Spinal cord (tissue), 10 donors: ENCODE data around the gene CEACAM19. TPM values are rescaled to one million over a fixed set of nuclear protein-coding genes. Genes with fewer than 3 reads are reported as not detected.

Source experiments
- DNase-seq, 6 donors: peaks; one replicate each; pipeline versions ENCODE4 v3.0.0 to v3.0.0-alpha.2; 2013 to 2015; ENCODE audit warnings: low spot score in 6 of 6, low read depth in 4 of 6
- H3K27ac ChIP-seq: one replicate; pipeline ENCODE4 v1.5.1; 2013; ENCODE audit warnings: low read depth, low read length, control low read depth
- H3K27me3 ChIP-seq: one replicate; pipeline ENCODE4 v1.6.1; 2013; ENCODE audit warnings: low read length; ENCODE audit not compliant: control insufficient read depth, insufficient read depth
- H3K36me3 ChIP-seq: one replicate; pipeline ENCODE4 v1.6.1; 2013; ENCODE audit warnings: low read length; ENCODE audit not compliant: control insufficient read depth, insufficient read depth
- H3K4me1 ChIP-seq: one replicate; pipeline ENCODE4 v1.6.1; 2013; ENCODE audit warnings: low read length; ENCODE audit not compliant: control insufficient read depth, insufficient read depth
- H3K4me3 ChIP-seq: one replicate; pipeline ENCODE4 v1.5.1; 2013; ENCODE audit warnings: low read depth, low read length, control low read depth
- H3K9me3 ChIP-seq: one replicate; pipeline ENCODE4 v1.6.1; 2013; ENCODE audit warnings: low read length; ENCODE audit not compliant: control insufficient read depth, insufficient read depth
- WGBS: methylation state at CpG from one replicate; pipeline ENCODE4 v1.1.5; 2013; ENCODE audit warnings: missing lambda C conversion rate; ENCODE audit not compliant: insufficient coverage; 5-methylcytosine and 5-hydroxymethylcytosine counted together
- polyA plus RNA-seq, 2 donors: library from polyadenylated mRNA; unstranded; fragments of 120-200 nt; gene quantifications; one replicate each; pipeline ENCODE4 v1.2.1, GENCODE V29; 2013; ENCODE audit not compliant: insufficient read length in 2 of 2
- small RNA-seq: library from RNA; depleted of rRNA; stranded (forward); fragments of <200 nt; gene quantifications from one replicate; pipeline ENCODE3, GENCODE V24; 2014; ENCODE audit warnings: low replicate concordance
- total RNA-seq, 2 donors: library from RNA; depleted of rRNA in 1 of 2; stranded (reverse); fragments of 120-200 nt in 1 of 2; fragments of >200 nt in 1 of 2; gene quantifications; one replicate each; pipeline versions ENCODE4 v1.2.3 to v1.2.4, GENCODE V29; 2013 to 2014
- donor health status: healthy.

The CEACAM19 gene
- total and polyA plus RNA-seq, 4 donors: 0.79 to 21.5 (median 7.0) TPM

DNA sequence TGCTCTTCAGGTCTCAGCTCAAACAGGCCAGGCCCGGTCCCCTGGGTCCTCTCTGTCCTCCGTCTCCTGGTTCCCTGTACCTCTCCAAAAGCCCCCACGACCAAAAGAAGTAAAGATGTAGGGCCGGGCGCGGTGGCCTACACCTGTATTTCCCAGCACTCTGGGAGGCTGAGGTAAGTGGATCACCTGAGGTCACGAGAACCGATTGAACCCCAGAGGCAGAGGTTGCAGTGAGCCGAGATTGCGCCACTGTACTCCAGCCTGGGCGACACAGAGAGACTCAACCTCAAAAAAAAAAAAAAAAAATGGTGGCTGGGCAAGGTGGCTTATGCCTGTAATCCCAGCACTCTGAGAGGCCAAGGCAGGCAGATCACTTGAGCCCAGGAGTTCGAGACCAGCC lies 55.2 kb downstream of the CEACAM19 start:
- Histone ChIP-seq H3K27me3 (peaks cover 6% of the 10 kb centered on the region), H3K27ac (no peak overlapping the region), H3K36me3 (no peaks in the 10 kb centered on the region), H3K4me1 (no peaks in the 10 kb centered on the region), H3K4me3 (no peak overlapping the region), H3K9me3 (no peaks in the 10 kb centered on the region)
- DNase-seq: no peak
- 93% methylated on average over 11 of the region's 12 CpGs for WGBS

DNA sequence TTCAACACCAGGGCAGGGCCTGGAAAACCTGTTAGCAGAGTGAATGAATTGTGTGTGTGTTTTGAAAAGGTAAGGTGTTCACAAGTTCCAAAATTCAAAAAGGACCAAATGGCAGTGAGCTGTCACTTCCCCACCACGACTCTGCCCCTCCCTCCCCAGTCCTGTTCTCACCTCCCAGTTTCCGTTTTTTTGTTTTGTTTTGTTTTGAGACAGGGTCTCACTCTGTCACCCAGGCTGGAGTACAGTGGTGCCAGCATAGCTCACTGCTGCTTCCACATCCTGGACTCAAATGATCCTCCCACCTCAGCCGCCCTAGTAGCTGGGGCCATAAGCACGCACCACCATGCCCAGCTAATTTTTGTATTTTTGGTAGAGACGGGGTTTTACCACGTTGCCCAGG lies 56.9 kb downstream of the CEACAM19 start:
- Histone ChIP-seq H3K4me3 (no peak overlapping the region), H3K27ac (no peak overlapping the region), H3K36me3 (no peaks in the 10 kb centered on the region), H3K27me3 (peaks cover 6% of the 10 kb centered on the region), H3K4me1 (no peaks in the 10 kb centered on the region), H3K9me3 (no peaks in the 10 kb centered on the region)
- 90% methylated on average over 2 of the region's 6 CpGs for WGBS
- no peak for DNase-seq

DNA sequence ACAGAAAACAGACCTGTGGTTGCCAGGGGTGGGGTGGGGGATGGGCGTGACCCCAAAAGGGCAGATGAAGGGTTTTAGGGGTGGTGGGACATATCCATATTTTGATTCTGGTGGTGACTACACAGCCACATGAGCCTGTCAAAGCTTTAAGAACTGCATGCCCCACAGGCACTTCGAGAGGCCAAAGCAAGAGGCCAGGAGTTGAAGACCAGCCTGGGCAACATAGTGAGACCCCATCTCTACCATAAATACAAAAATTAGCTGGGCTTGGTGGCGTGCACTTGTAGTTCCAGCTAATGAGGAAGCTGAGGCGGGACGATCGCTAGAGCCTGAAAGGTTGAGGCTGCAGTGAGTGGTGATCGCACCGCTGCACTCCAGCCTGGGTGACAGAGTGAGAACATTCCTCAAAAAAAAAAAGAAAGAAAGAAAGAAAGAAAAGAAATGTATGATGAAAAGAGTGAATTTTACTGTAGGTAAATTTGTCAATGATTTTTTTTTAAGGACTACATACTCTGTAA lies 58.3 kb downstream of the CEACAM19 start:
- no peaks in the 10 kb centered on the region for H3K36me3 ChIP-seq
- no peaks in the 10 kb centered on the region for H3K9me3 ChIP-seq
- H3K4me3 ChIP-seq: no peak overlapping the region
- H3K4me1 ChIP-seq: no peaks in the 10 kb centered on the region
- no peak for DNase-seq
- 89% methylated on average over 7 of the region's 8 CpGs for WGBS
- H3K27me3 ChIP-seq: peaks cover 6% of the 10 kb centered on the region
- no peak overlapping the region for H3K27ac ChIP-seq

DNA sequence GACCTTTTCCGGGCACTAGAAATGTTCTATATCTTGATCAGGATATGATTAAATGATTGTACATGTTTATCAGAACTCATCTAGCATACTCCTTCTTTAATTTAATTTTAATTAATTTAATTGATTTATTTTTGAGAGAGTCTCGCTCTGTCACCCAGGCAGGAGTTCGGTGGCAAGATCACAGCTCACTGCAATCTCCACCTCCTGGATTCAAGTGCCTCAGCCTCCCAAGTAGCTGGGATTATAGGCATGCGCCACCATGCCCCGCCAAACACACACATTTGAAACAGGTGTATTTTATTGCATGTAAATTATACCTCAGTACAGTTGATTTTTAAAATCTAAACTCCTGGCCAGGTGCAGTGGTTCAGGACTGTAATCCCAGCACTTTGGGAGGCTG lies 59.8 kb downstream of the CEACAM19 start:
- Histone ChIP-seq H3K27ac (no peak overlapping the region), H3K4me1 (no peaks in the 10 kb centered on the region), H3K9me3 (no peaks in the 10 kb centered on the region), H3K27me3 (no peaks in the 10 kb centered on the region), H3K4me3 (no peak overlapping the region), H3K36me3 (no peaks in the 10 kb centered on the region)
- WGBS: 80% methylated on average over 1 of the region's 5 CpGs
- DNase-seq: no peak

DNA sequence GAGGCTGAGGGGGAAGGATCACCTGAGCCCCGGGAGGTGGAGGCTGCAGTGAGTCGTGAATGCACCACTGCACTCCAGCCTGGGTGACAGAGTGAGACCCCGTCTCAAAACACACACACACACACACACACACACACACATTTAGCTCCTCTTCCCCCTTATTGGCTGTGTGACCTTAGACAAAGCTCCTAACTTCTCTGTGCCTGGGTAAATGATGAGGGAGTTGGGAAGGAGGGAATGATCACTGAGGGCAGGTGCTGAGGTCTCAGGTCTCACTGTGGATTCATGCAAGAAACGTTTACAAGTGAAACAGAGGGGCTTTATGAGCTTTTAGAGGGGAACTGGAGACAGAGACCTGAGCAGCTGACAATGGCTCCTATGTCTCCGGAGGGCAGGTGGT lies 60.3 kb downstream of the CEACAM19 start:
- Histone ChIP-seq H3K4me1 (no peaks in the 10 kb centered on the region), H3K36me3 (no peaks in the 10 kb centered on the region), H3K4me3 (no peak overlapping the region), H3K27ac (no peak overlapping the region), H3K9me3 (no peaks in the 10 kb centered on the region), H3K27me3 (no peaks in the 10 kb centered on the region)
- no peak for DNase-seq
- 67% methylated on average over 3 of the region's 5 CpGs for WGBS

DNA sequence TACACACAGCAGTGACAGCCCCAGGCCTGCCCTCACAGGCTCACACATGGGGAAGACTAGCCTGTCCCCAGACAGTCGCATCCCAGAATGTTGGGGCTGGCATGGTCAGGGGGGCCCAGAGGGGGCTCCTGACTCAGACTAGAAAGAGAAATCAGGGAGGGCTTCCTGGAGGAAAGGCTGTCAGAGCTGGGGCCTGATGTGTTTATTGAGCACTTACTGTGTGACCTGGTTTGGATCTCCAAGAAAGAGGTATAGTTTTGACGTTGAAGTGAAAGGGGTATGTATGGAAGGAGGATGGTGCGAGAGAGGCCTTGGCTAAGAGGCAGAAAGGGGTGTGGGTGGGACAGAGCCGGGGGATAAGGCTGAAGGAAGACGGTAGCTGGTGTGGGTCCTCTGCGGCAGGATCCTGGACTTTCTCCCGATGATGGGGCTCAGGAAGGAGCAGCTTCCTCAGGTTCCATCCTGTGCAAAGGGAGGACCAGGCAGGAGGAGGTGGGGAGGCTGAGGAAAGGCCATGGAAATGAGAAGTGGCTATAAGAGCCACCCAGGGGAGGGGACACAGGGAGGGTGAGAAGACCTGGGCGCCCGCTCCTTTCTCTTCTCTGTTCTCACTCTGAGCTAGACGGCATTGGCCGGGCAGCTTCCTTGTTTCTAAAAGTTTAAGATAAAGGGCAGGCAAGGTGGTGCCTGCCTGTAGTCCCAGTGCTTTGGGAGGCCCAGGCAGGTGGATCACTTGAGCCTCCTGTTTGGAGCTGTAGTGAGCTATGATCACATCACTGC lies 61.1 kb downstream of the CEACAM19 start:
- Histone ChIP-seq H3K4me1 (no peaks in the 10 kb centered on the region), H3K9me3 (no peaks in the 10 kb centered on the region), H3K36me3 (no peaks in the 10 kb centered on the region), H3K27me3 (no peaks in the 10 kb centered on the region), H3K27ac (no peak overlapping the region), H3K4me3 (no peak overlapping the region)
- DNase-seq: no peak
- 76% methylated on average over 9 of the region's 11 CpGs for WGBS

Small RNAs within 50 kb of the gene (small RNA-seq; reads per million reads assigned to genes)
- gene RF00285: not detected

Other genes with a start within 250 kb of the CEACAM19 start
- gene ZNF229, start 223.0 kb upstream of the CEACAM19 start, total RNA-seq: 10 to 100 TPM; 12.9 to 17.3 TPM
- 10 to 100 TPM; 10.1 to 12.7 TPM for gene ZNF229, start 223.0 kb upstream of the CEACAM19 start, polyA plus RNA-seq
- 10 to 100 TPM; 15.5 to 15.8 TPM for gene ZNF180, start 171.0 kb upstream of the CEACAM19 start, total RNA-seq
- 10 to 100 TPM in 1 of 2 donors, 1 to 10 TPM in 1; 9.0 to 12.5 TPM for gene ZNF180, start 171.0 kb upstream of the CEACAM19 start, polyA plus RNA-seq
- under 1 TPM in 1 of 2 donors, not detected in 1; 0.10 TPM for gene CEACAM20, start 141.8 kb upstream of the CEACAM19 start, total RNA-seq
- gene CEACAM20, start 141.8 kb upstream of the CEACAM19 start, polyA plus RNA-seq: not detected
- not detected for gene IGSF23, start 57.9 kb upstream of the CEACAM19 start, total RNA-seq
- not detected for gene IGSF23, start 57.9 kb upstream of the CEACAM19 start, polyA plus RNA-seq
- 10 to 100 TPM; 25.3 to 29.8 TPM for gene PVR, start 27.6 kb upstream of the CEACAM19 start, total RNA-seq
- 10 to 100 TPM; 25.7 to 26.3 TPM for gene PVR, start 27.6 kb upstream of the CEACAM19 start, polyA plus RNA-seq
- not detected for gene CEACAM16, start 27.7 kb downstream of the CEACAM19 start, total RNA-seq
- not detected for gene CEACAM16, start 27.7 kb downstream of the CEACAM19 start, polyA plus RNA-seq
- gene BCL3, start 77.2 kb downstream of the CEACAM19 start, total RNA-seq: 1 to 10 TPM; 1.6 to 2.2 TPM
- 1 to 10 TPM; 7.3 to 9.6 TPM for gene BCL3, start 77.2 kb downstream of the CEACAM19 start, polyA plus RNA-seq
- gene CBLC, start 106.4 kb downstream of the CEACAM19 start, total RNA-seq: not detected
- under 1 TPM; 0.25 to 0.44 TPM for gene CBLC, start 106.4 kb downstream of the CEACAM19 start, polyA plus RNA-seq
- gene BCAM, start 137.6 kb downstream of the CEACAM19 start, total RNA-seq: 10 to 100 TPM; 24.1 to 34.3 TPM
- gene BCAM, start 137.6 kb downstream of the CEACAM19 start, polyA plus RNA-seq: 10 to 100 TPM; 30.1 to 43.8 TPM
- 10 to 100 TPM; 29.8 to 85.0 TPM for gene NECTIN2, start 174.8 kb downstream of the CEACAM19 start, total RNA-seq
- 10 to 100 TPM; 63.3 to 78.3 TPM for gene NECTIN2, start 174.8 kb downstream of the CEACAM19 start, polyA plus RNA-seq
- gene TOMM40, start 219.8 kb downstream of the CEACAM19 start, total RNA-seq: 10 to 100 TPM; 21.8 to 34.5 TPM
- gene TOMM40, start 219.8 kb downstream of the CEACAM19 start, polyA plus RNA-seq: 10 to 100 TPM; 61.4 to 66.1 TPM
- 100 to 1,000 TPM; 317 to 945 TPM for gene APOE, start 234.3 kb downstream of the CEACAM19 start, total RNA-seq
- gene APOE, start 234.3 kb downstream of the CEACAM19 start, polyA plus RNA-seq: 100 to 1,000 TPM; 735 to 762 TPM
- 10 to 100 TPM; 28.3 to 93.9 TPM for gene APOC1, start 243.1 kb downstream of the CEACAM19 start, total RNA-seq
- gene APOC1, start 243.1 kb downstream of the CEACAM19 start, polyA plus RNA-seq: 100 to 1,000 TPM; 101 to 103 TPM